ENCODE measurements around the gene BABAM2. TPM values are rescaled to one million over a fixed set of nuclear protein-coding genes. Genes with fewer than 3 reads are reported as not detected.

Gene BABAM2
- total and polyA plus RNA-seq, 3 experiments from 2014 or later = 59.4 to 66.7 (median 65.6) TPM

DNA sequence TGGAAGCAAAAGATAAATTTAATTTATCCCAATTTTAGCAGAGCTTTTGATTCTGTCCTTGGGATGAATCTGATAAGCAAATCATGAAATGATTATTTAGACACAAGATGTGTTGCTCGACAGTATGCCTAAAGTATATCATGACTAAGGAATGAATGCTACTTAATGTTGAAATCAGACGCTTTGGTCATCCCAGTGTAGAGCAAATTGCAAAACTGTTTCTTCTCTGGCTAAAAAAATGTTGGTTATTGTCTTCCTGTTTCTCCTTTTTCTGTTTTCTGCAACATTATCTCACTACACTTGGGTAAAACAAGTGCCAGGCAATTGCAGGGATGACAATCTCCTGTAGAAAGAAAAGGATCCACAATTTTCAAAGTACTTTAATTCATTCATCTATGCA lies 66.4 kb downstream of the BABAM2 start:
- Mint-ChIP-seq H3K9me3 (no peaks in the 10 kb centered on the region), H3K27me3 (no peaks in the 10 kb centered on the region), H3K4me1 (peaks cover 74 to 91% (median 91%) of the 10 kb centered on the region in 3 donors), H3K27ac (peak overlapping the region in 1 of 8 donors; percentile 29), H3K4me3 (no peak overlapping the region), H3K36me3 (peaks cover 0 to 2% (median 0%) of the 10 kb centered on the region in 3 donors)
- DNase-seq = no peak
- no peak overlapping the region for H3K4me3 ChIP-seq (ENCODE audit: low read length)
- ChIA-PET POLR2A (no interaction called here), CTCF (no interaction called here)
- peaks cover 40% of the 10 kb centered on the region for H3K4me1 ChIP-seq (ENCODE audit: insufficient read depth, low read length)
- no peak overlapping the region for H3K27ac ChIP-seq (ENCODE audit: low read depth, low read length)
- no peaks in the 10 kb centered on the region for H3K27me3 ChIP-seq (ENCODE audit: insufficient read depth, low read length, poor library complexity, severe bottlenecking)
- H3K9me3 ChIP-seq (ENCODE audit: low read length) = no peaks in the 10 kb centered on the region
- H3K36me3 ChIP-seq (ENCODE audit: insufficient read depth, low read length) = no peaks in the 10 kb centered on the region

- H3K36me3 Mint-ChIP-seq = peaks cover 0 to 2% (median 0%) of the 10 kb centered on the region in 3 donors
- ChIA-PET POLR2A (no interaction called here), CTCF (no interaction called here)
- no peaks in the 10 kb centered on the region for H3K27me3 Mint-ChIP-seq
- H3K4me1 ChIP-seq (ENCODE audit: insufficient read depth, low read length) = peaks cover 40% of the 10 kb centered on the region
- no peak for DNase-seq
- H3K27me3 ChIP-seq (ENCODE audit: insufficient read depth, low read length, poor library complexity, severe bottlenecking) = no peaks in the 10 kb centered on the region
- H3K4me3 ChIP-seq (ENCODE audit: low read length) = no peak overlapping the region
- H3K27ac Mint-ChIP-seq = peak overlapping the region in 4 of 8 donors; percentile 21 to 50 (median 38)
- no peak overlapping the region for H3K27ac ChIP-seq (ENCODE audit: low read depth, low read length)
- H3K9me3 Mint-ChIP-seq = no peaks in the 10 kb centered on the region
- H3K36me3 ChIP-seq (ENCODE audit: insufficient read depth, low read length) = no peaks in the 10 kb centered on the region
- peaks cover 67 to 81% (median 80%) of the 10 kb centered on the region in 3 donors for H3K4me1 Mint-ChIP-seq
- no peak overlapping the region for H3K4me3 Mint-ChIP-seq
- H3K9me3 ChIP-seq (ENCODE audit: low read length) = no peaks in the 10 kb centered on the region
Observed at GRCh38 chr2:27958711-27959378, 68.3 kb downstream of the BABAM2 start.

DNA sequence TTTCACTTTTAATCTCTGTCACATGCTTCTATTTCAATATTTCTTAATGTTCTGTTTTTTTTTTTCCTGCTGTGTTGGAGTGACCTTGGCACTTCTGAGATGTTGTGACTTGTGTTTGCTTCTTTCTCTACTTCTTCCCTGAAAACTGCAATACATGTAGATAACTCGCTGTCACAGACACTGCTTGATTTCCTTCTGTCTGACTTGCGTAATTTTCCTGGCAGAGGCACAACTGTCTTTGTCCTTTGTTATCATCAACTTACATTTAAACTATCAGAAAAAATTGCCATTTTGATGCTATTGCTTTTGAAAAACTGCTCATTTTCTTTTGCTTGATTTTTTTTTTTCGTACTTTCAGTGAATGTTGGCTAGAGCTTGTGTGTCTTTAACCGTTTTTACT lies 69.0 kb downstream of the BABAM2 start:
- POLR2A ChIA-PET = no interaction called here
- peaks cover 67 to 81% (median 81%) of the 10 kb centered on the region in 3 donors for H3K4me1 Mint-ChIP-seq
- H3K4me3 Mint-ChIP-seq = no peak overlapping the region
- H3K27me3 Mint-ChIP-seq = no peaks in the 10 kb centered on the region
- Histone ChIP-seq H3K4me3 (ENCODE audit: low read length) (no peak overlapping the region), H3K4me1 (ENCODE audit: insufficient read depth, low read length) (peaks cover 33% of the 10 kb centered on the region), H3K27ac (ENCODE audit: low read depth, low read length) (no peak overlapping the region), H3K9me3 (ENCODE audit: low read length) (no peaks in the 10 kb centered on the region), H3K27me3 (ENCODE audit: insufficient read depth, low read length, poor library complexity, severe bottlenecking) (no peaks in the 10 kb centered on the region), H3K36me3 (ENCODE audit: insufficient read depth, low read length) (no peaks in the 10 kb centered on the region)
- peak overlapping the region in 5 of 8 donors; percentile 1 to 84 (median 41) for H3K27ac Mint-ChIP-seq
- CTCF ChIA-PET = no interaction called here
- no peaks in the 10 kb centered on the region for H3K9me3 Mint-ChIP-seq
- DNase-seq = no peak
- H3K36me3 Mint-ChIP-seq = peaks cover 0 to 2% (median 0%) of the 10 kb centered on the region in 3 donors

DNA sequence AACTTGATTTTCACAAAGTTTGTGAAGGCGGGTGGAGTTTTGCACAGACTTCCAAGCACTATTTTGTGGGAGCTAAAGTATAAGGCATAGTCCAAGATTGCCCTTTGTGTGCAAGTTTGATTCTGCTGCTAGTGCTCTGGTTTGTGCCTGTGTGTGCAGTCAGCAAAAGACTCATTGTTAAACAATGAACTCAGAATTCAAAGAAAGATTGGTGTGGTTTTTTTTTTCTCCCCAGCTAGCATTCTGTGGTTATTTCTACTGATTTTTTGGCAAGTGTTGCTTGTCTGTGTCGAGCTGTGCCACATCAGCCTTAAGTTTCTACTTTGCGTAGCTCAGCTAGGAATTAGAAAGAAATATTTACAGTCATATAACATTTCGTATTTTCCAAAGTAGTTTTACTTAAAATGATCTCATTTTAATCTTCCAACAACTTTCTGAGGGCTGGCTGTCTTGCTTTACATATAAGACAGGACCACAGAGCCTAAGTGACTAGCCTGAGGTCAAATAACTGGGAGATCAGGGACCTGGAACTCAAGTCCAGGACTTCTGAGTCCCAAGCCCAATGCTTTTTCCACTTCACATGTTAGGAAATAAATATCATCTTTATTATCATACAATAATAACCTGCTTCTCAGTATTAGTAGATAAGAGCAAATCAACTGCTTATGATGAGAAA lies 69.8 kb downstream of the BABAM2 start:
- H3K36me3 ChIP-seq (ENCODE audit: insufficient read depth, low read length) = no peaks in the 10 kb centered on the region
- Mint-ChIP-seq H3K27ac (peak overlapping the region; percentile 4 to 84 (median 73)), H3K4me3 (peak overlapping the region in 6 of 7 donors; percentile 20 to 65 (median 46)), H3K27me3 (no peaks in the 10 kb centered on the region), H3K4me1 (peaks cover 64 to 81% (median 81%) of the 10 kb centered on the region in 3 donors), H3K9me3 (no peaks in the 10 kb centered on the region), H3K36me3 (peaks cover 0 to 2% (median 0%) of the 10 kb centered on the region in 3 donors)
- no peak overlapping the region for H3K27ac ChIP-seq (ENCODE audit: low read depth, low read length)
- POLR2A ChIA-PET = interaction anchor here (0.7 kb wide), 1 partner anchor 8 kb away, joined by 3 read pairs; no protein-coding TSS in a partner anchor
- H3K27me3 ChIP-seq (ENCODE audit: insufficient read depth, low read length, poor library complexity, severe bottlenecking) = no peaks in the 10 kb centered on the region
- H3K4me1 ChIP-seq (ENCODE audit: insufficient read depth, low read length) = peaks cover 30% of the 10 kb centered on the region
- H3K4me3 ChIP-seq (ENCODE audit: low read length) = no peak overlapping the region
- H3K9me3 ChIP-seq (ENCODE audit: low read length) = no peaks in the 10 kb centered on the region
- CTCF ChIA-PET = no interaction called here
- DNase-seq = peak in 2 of 5 donors; percentile 21 to 32

GRCh38 chr2:27962006-27962405 lies 71.5 kb downstream of the BABAM2 start:
- H3K4me3 Mint-ChIP-seq = no peak overlapping the region
- peaks cover 0 to 4% (median 0%) of the 10 kb centered on the region in 5 donors for H3K9me3 Mint-ChIP-seq

DNA sequence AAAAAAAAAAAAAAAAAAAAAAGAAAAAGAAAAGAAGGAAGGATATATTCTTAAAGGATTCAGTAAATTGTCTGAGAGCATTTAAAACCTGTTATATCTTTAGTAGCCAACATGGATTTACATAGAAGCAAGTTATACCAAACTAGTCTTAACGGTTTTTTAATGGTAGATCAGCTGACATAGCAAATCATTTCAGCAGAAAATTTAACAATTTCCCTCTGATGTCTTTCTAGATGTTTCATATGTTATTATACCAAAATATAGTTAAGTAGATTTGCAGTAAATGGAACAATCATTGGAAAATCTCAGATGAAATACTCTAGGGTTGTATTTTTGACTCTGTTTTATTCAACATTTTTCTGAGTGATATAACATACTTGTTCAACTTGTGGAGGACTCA lies 72.9 kb downstream of the BABAM2 start:
- Histone ChIP-seq H3K27ac (ENCODE audit: low read depth, low read length) (no peak overlapping the region), H3K36me3 (ENCODE audit: insufficient read depth, low read length) (no peaks in the 10 kb centered on the region), H3K4me3 (ENCODE audit: low read length) (no peak overlapping the region), H3K9me3 (ENCODE audit: low read length) (no peaks in the 10 kb centered on the region), H3K4me1 (ENCODE audit: insufficient read depth, low read length) (peaks cover 32% of the 10 kb centered on the region), H3K27me3 (ENCODE audit: insufficient read depth, low read length, poor library complexity, severe bottlenecking) (no peaks in the 10 kb centered on the region)
- peaks cover 57 to 75% (median 73%) of the 10 kb centered on the region in 3 donors for H3K4me1 Mint-ChIP-seq
- H3K9me3 Mint-ChIP-seq = peaks cover 4 to 12% (median 10%) of the 10 kb centered on the region in 5 donors
- H3K36me3 Mint-ChIP-seq = peaks cover 5 to 8% (median 7%) of the 10 kb centered on the region in 3 donors
- peak overlapping the region in 1 of 8 donors; percentile 2 for H3K27ac Mint-ChIP-seq
- no peak for DNase-seq
- no peak overlapping the region for H3K4me3 Mint-ChIP-seq
- no peaks in the 10 kb centered on the region for H3K27me3 Mint-ChIP-seq
- CTCF ChIA-PET = no interaction called here
- POLR2A ChIA-PET = no interaction called here

More at GRCh38 chr2:27962006-27962405, 71.5 kb downstream of the BABAM2 start:
- no peak for DNase-seq
- Histone ChIP-seq H3K27me3 (ENCODE audit: insufficient read depth, low read length, poor library complexity, severe bottlenecking) (no peaks in the 10 kb centered on the region), H3K9me3 (ENCODE audit: low read length) (no peaks in the 10 kb centered on the region), H3K4me3 (ENCODE audit: low read length) (no peak overlapping the region), H3K27ac (ENCODE audit: low read depth, low read length) (no peak overlapping the region), H3K36me3 (ENCODE audit: insufficient read depth, low read length) (no peaks in the 10 kb centered on the region), H3K4me1 (ENCODE audit: insufficient read depth, low read length) (peaks cover 32% of the 10 kb centered on the region)
- no peak overlapping the region for H3K27ac Mint-ChIP-seq
- H3K27me3 Mint-ChIP-seq = no peaks in the 10 kb centered on the region
- H3K4me1 Mint-ChIP-seq = peaks cover 65 to 83% (median 81%) of the 10 kb centered on the region in 3 donors
- POLR2A ChIA-PET = interaction anchor here (0.6 kb wide), 1 partner anchor 43 kb away, joined by 3 read pairs; no protein-coding TSS in a partner anchor
- CTCF ChIA-PET = no interaction called here
- H3K36me3 Mint-ChIP-seq = peaks cover 0 to 2% (median 0%) of the 10 kb centered on the region in 3 donors

GRCh38 chr2:27964067-27964466 lies 73.5 kb downstream of the BABAM2 start:
- ChIA-PET CTCF (no interaction called here), POLR2A (no interaction called here)
- no peak for DNase-seq
- H3K27ac Mint-ChIP-seq = peak overlapping the region in 3 of 8 donors; percentile 2 to 39 (median 18)
- Histone ChIP-seq H3K9me3 (ENCODE audit: low read length) (no peaks in the 10 kb centered on the region), H3K27ac (ENCODE audit: low read depth, low read length) (no peak overlapping the region), H3K27me3 (ENCODE audit: insufficient read depth, low read length, poor library complexity, severe bottlenecking) (no peaks in the 10 kb centered on the region), H3K4me3 (ENCODE audit: low read length) (no peak overlapping the region), H3K4me1 (ENCODE audit: insufficient read depth, low read length) (peaks cover 32% of the 10 kb centered on the region), H3K36me3 (ENCODE audit: insufficient read depth, low read length) (no peaks in the 10 kb centered on the region)
- peaks cover 56 to 69% (median 67%) of the 10 kb centered on the region in 3 donors for H3K4me1 Mint-ChIP-seq
- H3K27me3 Mint-ChIP-seq = no peaks in the 10 kb centered on the region
- H3K9me3 Mint-ChIP-seq = peaks cover 9 to 17% (median 14%) of the 10 kb centered on the region in 5 donors
- no peak overlapping the region for H3K4me3 Mint-ChIP-seq
- peaks cover 10 to 12% (median 12%) of the 10 kb centered on the region in 3 donors for H3K36me3 Mint-ChIP-seq

DNA sequence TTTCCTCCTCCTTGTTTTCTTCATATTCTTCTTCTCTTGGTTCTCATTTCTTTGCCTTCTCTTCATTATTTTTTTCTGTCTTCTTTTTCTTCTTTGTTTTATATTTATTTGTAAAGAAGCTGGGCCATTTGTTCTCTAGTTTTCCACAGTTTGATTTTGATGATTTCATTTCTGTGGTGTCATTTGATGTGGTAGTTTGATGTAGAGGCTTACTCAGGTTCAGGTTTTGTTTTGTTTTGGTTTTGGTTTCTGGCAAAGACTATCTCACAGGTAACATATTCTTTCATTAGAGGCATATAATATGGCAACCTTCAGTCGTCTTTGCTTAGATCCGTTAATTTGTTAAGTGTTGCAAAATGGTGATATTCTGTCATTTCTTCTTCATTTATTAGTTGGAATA lies 75.3 kb downstream of the BABAM2 start:
- Histone ChIP-seq H3K9me3 (ENCODE audit: low read length) (no peaks in the 10 kb centered on the region), H3K36me3 (ENCODE audit: insufficient read depth, low read length) (no peaks in the 10 kb centered on the region), H3K27me3 (ENCODE audit: insufficient read depth, low read length, poor library complexity, severe bottlenecking) (no peaks in the 10 kb centered on the region), H3K4me3 (ENCODE audit: low read length) (no peak overlapping the region), H3K27ac (ENCODE audit: low read depth, low read length) (no peak overlapping the region), H3K4me1 (ENCODE audit: insufficient read depth, low read length) (peaks cover 20% of the 10 kb centered on the region)
- Mint-ChIP-seq H3K27ac (peak overlapping the region; percentile 62 to 97 (median 86)), H3K4me1 (peaks cover 42 to 56% (median 51%) of the 10 kb centered on the region in 3 donors), H3K4me3 (peak overlapping the region in 6 of 7 donors; percentile 1 to 72 (median 58)), H3K9me3 (peaks cover 9 to 23% (median 16%) of the 10 kb centered on the region in 5 donors), H3K27me3 (no peaks in the 10 kb centered on the region), H3K36me3 (peaks cover 14 to 26% (median 15%) of the 10 kb centered on the region in 3 donors)
- DNase-seq = peak in 3 of 5 donors; percentile 47 to 75 (median 65)
- ChIA-PET CTCF (no interaction called here), POLR2A (no interaction called here)

Data from CD8-positive, alpha-beta memory T cell (primary cell).